Neural cell (in vitro differentiated cells): ENCODE data around the gene KIF12. TPM values are rescaled to one million over a fixed set of nuclear protein-coding genes. Genes with fewer than 3 reads are reported as not detected.

Experiments used
- H2AFZ ChIP-seq: fragments of 200-600, 300-800 bp; sonication (generic), shearing (Covaris generic); 2 replicates; pipeline ENCODE4 v1.6.0; 2014; ENCODE audit warnings: low read depth, mild to moderate bottlenecking, antibody characterized with exemption, low read length, moderate library complexity
- H3F3A ChIP-seq: fragments of 200-600 bp; shearing (Covaris generic); 2 replicates; pipeline ENCODE4 v1.6.1; 2016; ENCODE audit warnings: mild to moderate bottlenecking, moderate library complexity, mixed read lengths, antibody characterized with exemption, low read length; ENCODE audit not compliant: insufficient read depth, poor library complexity, severe bottlenecking
- H3K27ac ChIP-seq: fragments of 200-600, 300-800 bp; sonication (generic), shearing (Covaris generic); 2 replicates; pipeline ENCODE4 v1.5.1; 2014; ENCODE audit warnings: mild to moderate bottlenecking, low read length, moderate library complexity
- H3K27me3 ChIP-seq: fragments of 300-800, 200-600 bp; sonication (generic), shearing (Covaris generic); 2 replicates; pipeline ENCODE4 v1.6.0; 2014; ENCODE audit warnings: mild to moderate bottlenecking, low read depth, low read length, moderate library complexity; ENCODE audit not compliant: insufficient read depth
- H3K36me3 ChIP-seq: fragments of 300-800, 200-600 bp; sonication (generic), shearing (Covaris generic); 2 replicates; pipeline ENCODE4 v1.5.1; 2014; ENCODE audit warnings: mild to moderate bottlenecking, antibody characterized with exemption, low read length, moderate library complexity; ENCODE audit not compliant: insufficient read depth
- H3K4me2 ChIP-seq: fragments of 300-800, 200-600 bp; sonication (generic), shearing (Covaris generic); 2 replicates; pipeline ENCODE4 v1.6.0; 2014; ENCODE audit warnings: mild to moderate bottlenecking, low read length
- H3K4me3 ChIP-seq: fragments of 300-800, 200-600 bp; sonication (generic), shearing (Covaris generic); 2 replicates; pipeline ENCODE4 v1.5.1; 2014; ENCODE audit warnings: mild to moderate bottlenecking, low read length, moderate library complexity
- H3K79me2 ChIP-seq: fragments of 200-600 bp; shearing (Covaris generic); replicated peaks from 2 replicates; pipeline ENCODE4 v1.6.0; 2014; ENCODE audit warnings: mild to moderate bottlenecking, low read length, moderate library complexity; ENCODE audit not compliant: insufficient read depth
- H3K9ac ChIP-seq: fragments of 300-800, 200-600 bp; sonication (generic), shearing (Covaris generic); 2 replicates; pipeline ENCODE4 v1.6.1; 2016; ENCODE audit warnings: mild to moderate bottlenecking, low read length, mixed read lengths
- H3K9me2 ChIP-seq: fragments of 200-600 bp; shearing (Covaris generic); 2 replicates; pipeline ENCODE4 v1.6.1; 2016; ENCODE audit warnings: mild to moderate bottlenecking, low read length, mixed read lengths; ENCODE audit not compliant: insufficient read depth
- H3K9me3 ChIP-seq: fragments of 200-600, 300-800 bp; sonication (generic), shearing (Covaris generic); 2 replicates; pipeline ENCODE4 v1.6.1; 2016; ENCODE audit warnings: mild to moderate bottlenecking, mixed run types, low read length, moderate library complexity, mixed read lengths
- H4K20me1 ChIP-seq: fragments of 200-600 bp; shearing (Covaris generic); 2 replicates; pipeline ENCODE4 v1.6.1; 2016; ENCODE audit warnings: mild to moderate bottlenecking, mixed run types; ENCODE audit not compliant: insufficient read depth
- EP300 ChIP-seq: fragments of 450-650 bp; conservative IDR thresholded peaks from 2 replicates; pipeline ENCODE4 v1.6.1; 2014; ENCODE audit warnings: antibody characterized with exemption, mild to moderate bottlenecking, moderate library complexity; ENCODE audit not compliant: poor library complexity, severe bottlenecking
- EZH2 ChIP-seq: fragments of 200-600, 300-800 bp; shearing (Covaris generic), sonication (generic); IDR thresholded peaks from 2 replicates; pipeline ENCODE4 v1.6.1; 2014; ENCODE audit warnings: antibody characterized with exemption, low read length, borderline replicate concordance, mild to moderate bottlenecking; ENCODE audit not compliant: insufficient read depth, poor library complexity, severe bottlenecking
- MXI1 ChIP-seq: fragments of 450-650 bp; conservative IDR thresholded peaks from 2 replicates; pipeline ENCODE4 v1.6.1; 2014; ENCODE audit warnings: antibody characterized with exemption, mild to moderate bottlenecking; ENCODE audit not compliant: poor library complexity, severe bottlenecking
- POLR2AphosphoS5 ChIP-seq: IDR thresholded peaks from 2 replicates; pipeline ENCODE4 v1.6.1; 2012
- RAD21 ChIP-seq: fragments of 450-650 bp; conservative IDR thresholded peaks from 2 replicates; pipeline ENCODE4 v1.6.1; 2014; ENCODE audit warnings: antibody characterized with exemption, mild to moderate bottlenecking, moderate library complexity
- SMC3 ChIP-seq: fragments of 450-650 bp; conservative IDR thresholded peaks from 2 replicates; pipeline ENCODE4 v1.6.1; 2014; ENCODE audit warnings: antibody characterized with exemption, mild to moderate bottlenecking, moderate library complexity; ENCODE audit not compliant: poor library complexity
- TAF1 ChIP-seq: IDR thresholded peaks from 2 replicates; pipeline ENCODE4 v1.6.1; 2012; ENCODE audit warnings: low read depth
- polyA plus RNA-seq: library from polyadenylated mRNA; depleted of rRNA; stranded (reverse); fragments of >200 nt; gene quantifications from 2 replicates; pipeline ENCODE4 v1.2.3, GENCODE V29; 2014
- TF ChIP-seq, protein P1 (sequence below): fragments of 450-650 bp; IDR thresholded peaks from 2 replicates; pipeline ENCODE4 v1.5.1; 2014; ENCODE audit warnings: antibody characterized with exemption, mild to moderate bottlenecking, moderate library complexity; ENCODE audit not compliant: poor library complexity, severe bottlenecking
- TF ChIP-seq, protein P2 (sequence below): IDR thresholded peaks from 2 replicates; pipeline ENCODE4 v1.6.1; 2012; ENCODE audit warnings: borderline replicate concordance

KIF12 gene
- polyA plus RNA-seq, 1 donor from 2014 or later: not detected

DNA sequence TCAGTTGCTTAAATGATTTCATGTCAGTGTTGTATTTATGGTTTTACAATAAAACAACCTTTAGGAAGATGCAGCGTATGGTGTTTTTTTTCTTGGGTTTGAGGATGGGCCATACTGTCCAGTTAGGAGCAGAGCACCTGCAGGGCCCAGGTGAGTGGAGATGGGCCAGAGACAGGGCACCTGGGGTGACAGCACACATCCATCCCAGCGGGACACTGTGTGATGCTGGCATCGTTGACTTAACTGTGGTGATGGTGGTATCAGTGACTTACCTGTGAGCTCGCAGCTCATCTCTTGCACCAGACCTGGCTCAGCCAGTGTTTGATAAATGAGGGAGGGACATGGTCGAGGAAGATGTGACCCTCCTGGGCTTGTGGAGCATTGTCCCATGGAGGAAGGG, 42.6 kb downstream of the KIF12 start:
- Histone ChIP-seq H3K4me2 (no peak overlapping the region), H3K27ac (no peak overlapping the region), H3K4me3 (no peak overlapping the region), H3K9me2 (no peaks in the 10 kb centered on the region), H2AFZ (no peak overlapping the region), H3K9ac (no peak overlapping the region), H4K20me1 (no peaks in the 10 kb centered on the region), H3K79me2 (no peaks in the 10 kb centered on the region), H3K9me3 (no peaks in the 10 kb centered on the region), H3K27me3 (no peaks in the 10 kb centered on the region), H3F3A (no peaks in the 10 kb centered on the region), H3K36me3 (no peaks in the 10 kb centered on the region)
- TF ChIP-seq, protein P1, sequence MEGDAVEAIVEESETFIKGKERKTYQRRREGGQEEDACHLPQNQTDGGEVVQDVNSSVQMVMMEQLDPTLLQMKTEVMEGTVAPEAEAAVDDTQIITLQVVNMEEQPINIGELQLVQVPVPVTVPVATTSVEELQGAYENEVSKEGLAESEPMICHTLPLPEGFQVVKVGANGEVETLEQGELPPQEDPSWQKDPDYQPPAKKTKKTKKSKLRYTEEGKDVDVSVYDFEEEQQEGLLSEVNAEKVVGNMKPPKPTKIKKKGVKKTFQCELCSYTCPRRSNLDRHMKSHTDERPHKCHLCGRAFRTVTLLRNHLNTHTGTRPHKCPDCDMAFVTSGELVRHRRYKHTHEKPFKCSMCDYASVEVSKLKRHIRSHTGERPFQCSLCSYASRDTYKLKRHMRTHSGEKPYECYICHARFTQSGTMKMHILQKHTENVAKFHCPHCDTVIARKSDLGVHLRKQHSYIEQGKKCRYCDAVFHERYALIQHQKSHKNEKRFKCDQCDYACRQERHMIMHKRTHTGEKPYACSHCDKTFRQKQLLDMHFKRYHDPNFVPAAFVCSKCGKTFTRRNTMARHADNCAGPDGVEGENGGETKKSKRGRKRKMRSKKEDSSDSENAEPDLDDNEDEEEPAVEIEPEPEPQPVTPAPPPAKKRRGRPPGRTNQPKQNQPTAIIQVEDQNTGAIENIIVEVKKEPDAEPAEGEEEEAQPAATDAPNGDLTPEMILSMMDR: no peak
- TF ChIP-seq, protein P2, sequence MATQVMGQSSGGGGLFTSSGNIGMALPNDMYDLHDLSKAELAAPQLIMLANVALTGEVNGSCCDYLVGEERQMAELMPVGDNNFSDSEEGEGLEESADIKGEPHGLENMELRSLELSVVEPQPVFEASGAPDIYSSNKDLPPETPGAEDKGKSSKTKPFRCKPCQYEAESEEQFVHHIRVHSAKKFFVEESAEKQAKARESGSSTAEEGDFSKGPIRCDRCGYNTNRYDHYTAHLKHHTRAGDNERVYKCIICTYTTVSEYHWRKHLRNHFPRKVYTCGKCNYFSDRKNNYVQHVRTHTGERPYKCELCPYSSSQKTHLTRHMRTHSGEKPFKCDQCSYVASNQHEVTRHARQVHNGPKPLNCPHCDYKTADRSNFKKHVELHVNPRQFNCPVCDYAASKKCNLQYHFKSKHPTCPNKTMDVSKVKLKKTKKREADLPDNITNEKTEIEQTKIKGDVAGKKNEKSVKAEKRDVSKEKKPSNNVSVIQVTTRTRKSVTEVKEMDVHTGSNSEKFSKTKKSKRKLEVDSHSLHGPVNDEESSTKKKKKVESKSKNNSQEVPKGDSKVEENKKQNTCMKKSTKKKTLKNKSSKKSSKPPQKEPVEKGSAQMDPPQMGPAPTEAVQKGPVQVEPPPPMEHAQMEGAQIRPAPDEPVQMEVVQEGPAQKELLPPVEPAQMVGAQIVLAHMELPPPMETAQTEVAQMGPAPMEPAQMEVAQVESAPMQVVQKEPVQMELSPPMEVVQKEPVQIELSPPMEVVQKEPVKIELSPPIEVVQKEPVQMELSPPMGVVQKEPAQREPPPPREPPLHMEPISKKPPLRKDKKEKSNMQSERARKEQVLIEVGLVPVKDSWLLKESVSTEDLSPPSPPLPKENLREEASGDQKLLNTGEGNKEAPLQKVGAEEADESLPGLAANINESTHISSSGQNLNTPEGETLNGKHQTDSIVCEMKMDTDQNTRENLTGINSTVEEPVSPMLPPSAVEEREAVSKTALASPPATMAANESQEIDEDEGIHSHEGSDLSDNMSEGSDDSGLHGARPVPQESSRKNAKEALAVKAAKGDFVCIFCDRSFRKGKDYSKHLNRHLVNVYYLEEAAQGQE: no peak
- TF ChIP-seq EP300 (no peak), TAF1 (no peak), MXI1 (no peak), RAD21 (no peak), SMC3 (no peak), POLR2AphosphoS5 (no peak), EZH2 (no peak)

GRCh38 chr9:114055894-114056293, 43.2 kb downstream of the KIF12 start:
- Histone ChIP-seq H3K27me3 (no peaks in the 10 kb centered on the region), H3K9me3 (no peaks in the 10 kb centered on the region), H3K4me3 (no peak overlapping the region), H3K27ac (no peak overlapping the region), H3K9me2 (no peaks in the 10 kb centered on the region), H3K36me3 (no peaks in the 10 kb centered on the region), H3K79me2 (no peaks in the 10 kb centered on the region), H3K4me2 (no peak overlapping the region), H2AFZ (no peak overlapping the region), H3F3A (no peaks in the 10 kb centered on the region), H3K9ac (no peak overlapping the region), H4K20me1 (no peaks in the 10 kb centered on the region)
- TF ChIP-seq RAD21 (no peak), MXI1 (no peak), EP300 (no peak), EZH2 (no peak), TAF1 (no peak), SMC3 (no peak), POLR2AphosphoS5 (no peak)
- TF ChIP-seq, protein P1: no peak
- TF ChIP-seq, protein P2: no peak
